Kidney (tissue), 14 donors: ENCODE measurements around the gene OSBPL10. TPM values are rescaled to one million over a fixed set of nuclear protein-coding genes. Genes with fewer than 3 reads are reported as not detected.

Experiments
- DNase-seq, 5 donors: peaks; one replicate each; pipeline ENCODE4 v3.0.0-alpha.2; 2013 to 2020
- FAIRE-seq: peaks from 2 replicates; lab custom pipeline; 2012; peaks lifted over from hg19 to GRCh38; lab: Jason Lieb, UNC
- H3K27ac ChIP-seq, 2 donors: one replicate each; pipeline ENCODE4 v1.7.0; 2013; ENCODE audit warnings: low read depth in 2 of 2, low read length in 2 of 2, inconsistent platforms in 1 of 2
- H3K27me3 ChIP-seq: one replicate; pipeline ENCODE4 v1.7.1; 2013; ENCODE audit warnings: low read length, inconsistent platforms; ENCODE audit not compliant: control insufficient read depth, insufficient read depth
- H3K36me3 ChIP-seq, 3 donors: one replicate each; pipeline versions ENCODE4 v1.7.0 to v1.7.1; 2013; ENCODE audit warnings: low read length in 3 of 3, control low read depth in 1 of 3, inconsistent platforms in 1 of 3; ENCODE audit not compliant: insufficient read depth in 3 of 3, control insufficient read depth in 2 of 3
- H3K4me1 ChIP-seq, 3 donors: one replicate each; pipeline versions ENCODE4 v1.7.0 to v1.7.1; 2013; ENCODE audit warnings: low read length in 3 of 3, inconsistent platforms in 1 of 3, low read depth in 1 of 3; ENCODE audit not compliant: control insufficient read depth in 2 of 3, insufficient read depth in 2 of 3
- H3K4me3 ChIP-seq, 3 donors: one replicate each; pipeline versions ENCODE4 v1.7.0 to v1.8.1; 2013; ENCODE audit warnings: low read length in 3 of 3, control low read depth in 1 of 3, inconsistent platforms in 1 of 3
- H3K9ac ChIP-seq, 3 donors: one replicate each; pipeline versions ENCODE4 v1.7.0 to v1.7.1; 2013; ENCODE audit warnings: low read length in 3 of 3, control low read depth in 1 of 3, inconsistent platforms in 1 of 3
- H3K9me3 ChIP-seq, 3 donors: one replicate each; pipeline versions ENCODE4 v1.7.0 to v1.7.1; 2013; ENCODE audit warnings: low read length in 3 of 3, control low read depth in 1 of 3, inconsistent platforms in 1 of 3; ENCODE audit not compliant: control insufficient read depth in 2 of 3, insufficient read depth in 1 of 3
- CTCF ChIP-seq: IDR thresholded peaks from 3 replicates; pipeline ENCODE4 v1.5.1; 2012; ENCODE audit warnings: mild to moderate bottlenecking, moderate library complexity, borderline replicate concordance; ENCODE audit not compliant: insufficient read depth; ENCODE audit errors: extremely low read depth
- intact Hi-C: fragments of 100-400 bp; cut with DNase I; formaldehyde crosslinking; loops from one replicate; pipeline ENCODE4 v1.11.1; 2022
- polyA plus RNA-seq: library from polyadenylated mRNA; stranded (reverse); fragments of 350-450 nt; fragmentation: Illumina TruSeq; extraction: RNeasy Lipid Tissue Mini Kit (QIAGEN cat#74804); gene quantifications from one replicate; pipeline ENCODE4 v1.2.3, GENCODE V29; 2014; ENCODE audit warnings: low read depth, low replicate concordance; ENCODE audit not compliant: insufficient read depth
- total RNA-seq: library from RNA; stranded (reverse); fragmentation: NEBNext Ultra II Directional; extraction: Animal tissue kit (Norgen Biotek cat#: 25700); gene quantifications from one replicate; pipeline ENCODE4 v1.2.1, GENCODE V29; 2021
- donor health status: control.
- donor health status: control.
- donor health status: control.
- donor health status: control.
- donor health status: control.
- donor health status: DM: yes; HTN: yes; CAD: no.
- donor health status: Normal renal cell carcinoma (clear cell type).

Gene OSBPL10
- total and polyA plus RNA-seq, 2 donors from 2014 or later: 11.8 to 89.3 TPM

- Histone ChIP-seq H3K36me3 (no peaks in the 10 kb centered on the region), H3K4me3 (no peak overlapping the region), H3K27me3 (no peaks in the 10 kb centered on the region), H3K9me3 (no peaks in the 10 kb centered on the region), H3K4me1 (no peaks in the 10 kb centered on the region), H3K27ac (no peak overlapping the region), H3K9ac (no peak overlapping the region)
- no peak for FAIRE-seq
- no peak for TF ChIP-seq CTCF
- intact Hi-C loops: no loop called here
- no peak for DNase-seq
Measured at GRCh38 chr3:31613654-31614053, 367.4 kb downstream of the OSBPL10 start.

GRCh38 chr3:31613177-31613576 lies 367.9 kb downstream of the OSBPL10 start:
- no peaks in the 10 kb centered on the region for H3K27me3 ChIP-seq
- H3K9ac ChIP-seq: no peak overlapping the region
- H3K4me3 ChIP-seq: no peak overlapping the region
- H3K4me1 ChIP-seq: no peaks in the 10 kb centered on the region
- no peak for TF ChIP-seq CTCF
- no peak overlapping the region for H3K27ac ChIP-seq
- no peaks in the 10 kb centered on the region for H3K9me3 ChIP-seq
- intact Hi-C loops: no loop called here
- DNase-seq: no peak
- FAIRE-seq: no peak
- H3K36me3 ChIP-seq: no peaks in the 10 kb centered on the region

Other genes with a start within 250 kb of the OSBPL10 start
- gene ZNF860, start 488 bp upstream of the OSBPL10 start, total RNA-seq: 5.9 TPM
- gene ZNF860, start 488 bp upstream of the OSBPL10 start, polyA plus RNA-seq: 0.84 TPM
- 35.5 TPM for gene GPD1L, start 125.4 kb upstream of the OSBPL10 start, total RNA-seq
- 31.1 TPM for gene GPD1L, start 125.4 kb upstream of the OSBPL10 start, polyA plus RNA-seq